ENCODE measurements around the gene CD82. TPM values are rescaled to one million over a fixed set of nuclear protein-coding genes. Genes with fewer than 3 reads are reported as not detected.

Gene CD82
- total and polyA plus RNA-seq, 9 donors = 25.8 to 108 (median 69.6) TPM

- Histone ChIP-seq H3K4me3 (ENCODE audit: low read length) (no peak overlapping the region), H3K27me3 (ENCODE audit: control insufficient read depth, insufficient read depth, low read length) (no peaks in the 10 kb centered on the region), H3K9me3 (replicated peaks; ENCODE audit: control insufficient read depth, low read depth, low read length) (peaks cover 3% of the 10 kb centered on the region), H3K4me1 (ENCODE audit: control insufficient read depth, insufficient read depth, low read length) (peaks cover 56% of the 10 kb centered on the region), H3K36me3 (ENCODE audit: control insufficient read depth, insufficient read depth, low read length) (peaks cover 10% of the 10 kb centered on the region), H3K27ac (ENCODE audit: low read length) (no peak overlapping the region)
- peak; percentile 25 for DNase-seq
- 100% methylated on average over 1 of the region's 4 CpGs for WGBS (ENCODE audit: insufficient coverage)
Measured at GRCh38 chr11:44622190-44622650, 56.8 kb downstream of the CD82 start.

- Histone ChIP-seq H3K27ac (ENCODE audit: low read length) (no peak overlapping the region), H3K4me3 (ENCODE audit: low read length) (no peak overlapping the region), H3K9me3 (replicated peaks; ENCODE audit: control insufficient read depth, low read depth, low read length) (peaks cover 3% of the 10 kb centered on the region), H3K4me1 (ENCODE audit: control insufficient read depth, insufficient read depth, low read length) (peaks cover 61% of the 10 kb centered on the region), H3K27me3 (ENCODE audit: control insufficient read depth, insufficient read depth, low read length) (no peaks in the 10 kb centered on the region), H3K36me3 (ENCODE audit: control insufficient read depth, insufficient read depth, low read length) (peaks cover 10% of the 10 kb centered on the region)
- DNase-seq = peak; percentile 16
- WGBS (ENCODE audit: insufficient coverage) = 71% methylated on average over 8 of the region's 11 CpGs
Measured at GRCh38 chr11:44622721-44623258, 57.3 kb downstream of the CD82 start.

GRCh38 chr11:44623341-44623730, 57.9 kb downstream of the CD82 start:
- peak overlapping the region; percentile 84 for H3K27ac ChIP-seq (ENCODE audit: low read length)
- peaks cover 10% of the 10 kb centered on the region for H3K36me3 ChIP-seq (ENCODE audit: control insufficient read depth, insufficient read depth, low read length)
- 28% methylated on average over 6 of the region's 10 CpGs for WGBS (ENCODE audit: insufficient coverage)
- H3K4me1 ChIP-seq (ENCODE audit: control insufficient read depth, insufficient read depth, low read length) = peaks cover 67% of the 10 kb centered on the region
- peaks cover 3% of the 10 kb centered on the region for H3K9me3 ChIP-seq (replicated peaks; ENCODE audit: control insufficient read depth, low read depth, low read length)
- no peak overlapping the region for H3K4me3 ChIP-seq (ENCODE audit: low read length)
- no peaks in the 10 kb centered on the region for H3K27me3 ChIP-seq (ENCODE audit: control insufficient read depth, insufficient read depth, low read length)
- DNase-seq = peak; percentile 57

- peaks cover 68% of the 10 kb centered on the region for H3K4me1 ChIP-seq (ENCODE audit: control insufficient read depth, insufficient read depth, low read length)
- 44% methylated on average over 2 of the region's 8 CpGs for WGBS (ENCODE audit: insufficient coverage)
- DNase-seq = peak; percentile 85
Measured at GRCh38 chr11:44623731-44624491, 58.4 kb downstream of the CD82 start.

GRCh38 chr11:44624761-44625221, 59.3 kb downstream of the CD82 start:
- H3K27me3 ChIP-seq (ENCODE audit: control insufficient read depth, insufficient read depth, low read length) = no peaks in the 10 kb centered on the region
- no peak overlapping the region for H3K4me3 ChIP-seq (ENCODE audit: low read length)
- peaks cover 3% of the 10 kb centered on the region for H3K36me3 ChIP-seq (ENCODE audit: control insufficient read depth, insufficient read depth, low read length)
- DNase-seq = peak; percentile 2
- WGBS (ENCODE audit: insufficient coverage) = 95% methylated on average over 3 of the region's 4 CpGs
- H3K27ac ChIP-seq (ENCODE audit: low read length) = no peak overlapping the region
- peaks cover 70% of the 10 kb centered on the region for H3K4me1 ChIP-seq (ENCODE audit: control insufficient read depth, insufficient read depth, low read length)
- peaks cover 3% of the 10 kb centered on the region for H3K9me3 ChIP-seq (replicated peaks; ENCODE audit: control insufficient read depth, low read depth, low read length)

More at GRCh38 chr11:44623731-44624491, 58.4 kb downstream of the CD82 start:
- Histone ChIP-seq H3K4me3 (ENCODE audit: low read length) (no peak overlapping the region), H3K27me3 (ENCODE audit: control insufficient read depth, insufficient read depth, low read length) (no peaks in the 10 kb centered on the region), H3K9me3 (replicated peaks; ENCODE audit: control insufficient read depth, low read depth, low read length) (peaks cover 3% of the 10 kb centered on the region), H3K27ac (ENCODE audit: low read length) (peak overlapping the region; percentile 84), H3K36me3 (ENCODE audit: control insufficient read depth, insufficient read depth, low read length) (peaks cover 8% of the 10 kb centered on the region)

- Histone ChIP-seq H3K9me3 (replicated peaks; ENCODE audit: control insufficient read depth, low read depth, low read length) (peaks cover 3% of the 10 kb centered on the region), H3K4me3 (ENCODE audit: low read length) (no peak overlapping the region), H3K36me3 (ENCODE audit: control insufficient read depth, insufficient read depth, low read length) (no peaks in the 10 kb centered on the region), H3K4me1 (ENCODE audit: control insufficient read depth, insufficient read depth, low read length) (peaks cover 70% of the 10 kb centered on the region), H3K27me3 (ENCODE audit: control insufficient read depth, insufficient read depth, low read length) (no peaks in the 10 kb centered on the region), H3K27ac (ENCODE audit: low read length) (no peak overlapping the region)
- WGBS (ENCODE audit: insufficient coverage) = 55% methylated on average over 5 of the region's 7 CpGs
- peak; percentile 10 for DNase-seq
Measured at GRCh38 chr11:44625759-44626523, 60.5 kb downstream of the CD82 start.

- no peaks in the 10 kb centered on the region for H3K36me3 ChIP-seq (ENCODE audit: control insufficient read depth, insufficient read depth, low read length)
- peaks cover 67% of the 10 kb centered on the region for H3K4me1 ChIP-seq (ENCODE audit: control insufficient read depth, insufficient read depth, low read length)
- no peaks in the 10 kb centered on the region for H3K27me3 ChIP-seq (ENCODE audit: control insufficient read depth, insufficient read depth, low read length)
- no peak for DNase-seq
- no CpG with 5 or more reads among the region's 2 CpGs for WGBS (ENCODE audit: insufficient coverage)
- H3K27ac ChIP-seq (ENCODE audit: low read length) = no peak overlapping the region
- no peak overlapping the region for H3K4me3 ChIP-seq (ENCODE audit: low read length)
- H3K9me3 ChIP-seq (replicated peaks; ENCODE audit: control insufficient read depth, low read depth, low read length) = peaks cover 3% of the 10 kb centered on the region
Measured at GRCh38 chr11:44626645-44627044, 61.2 kb downstream of the CD82 start.

GRCh38 chr11:44627165-44627789, 61.8 kb downstream of the CD82 start:
- Histone ChIP-seq H3K27ac (ENCODE audit: low read length) (peak overlapping the region; percentile 59), H3K4me1 (ENCODE audit: control insufficient read depth, insufficient read depth, low read length) (peaks cover 63% of the 10 kb centered on the region), H3K4me3 (ENCODE audit: low read length) (no peak overlapping the region), H3K27me3 (ENCODE audit: control insufficient read depth, insufficient read depth, low read length) (no peaks in the 10 kb centered on the region), H3K36me3 (ENCODE audit: control insufficient read depth, insufficient read depth, low read length) (no peaks in the 10 kb centered on the region), H3K9me3 (replicated peaks; ENCODE audit: control insufficient read depth, low read depth, low read length) (peaks cover 3% of the 10 kb centered on the region)
- WGBS (ENCODE audit: insufficient coverage) = 100% methylated on average over 1 of the region's 4 CpGs
- DNase-seq = no peak

GRCh38 chr11:44627911-44628729, 62.7 kb downstream of the CD82 start:
- Histone ChIP-seq H3K27ac (ENCODE audit: low read length) (peak overlapping the region; percentile 64), H3K4me1 (ENCODE audit: control insufficient read depth, insufficient read depth, low read length) (peaks cover 57% of the 10 kb centered on the region), H3K4me3 (ENCODE audit: low read length) (no peak overlapping the region), H3K36me3 (ENCODE audit: control insufficient read depth, insufficient read depth, low read length) (no peaks in the 10 kb centered on the region), H3K9me3 (replicated peaks; ENCODE audit: control insufficient read depth, low read depth, low read length) (peaks cover 3% of the 10 kb centered on the region), H3K27me3 (ENCODE audit: control insufficient read depth, insufficient read depth, low read length) (no peaks in the 10 kb centered on the region)
- 48% methylated on average over 6 of the region's 9 CpGs for WGBS (ENCODE audit: insufficient coverage)
- peak; percentile 89 for DNase-seq

Data from muscle of leg (tissue), 11 donors.